SKM-1 treated with dmso at 0.1 percent for 144 hours (cell line): Measurements from ENCODE around the gene KLHL26.

ENCODE experiments used
- DNase-seq: peaks from one replicate; lab custom pipeline; 2025; ENCODE audit not compliant: unreplicated experiment; lab: John Stamatoyannopoulos, UW

The KLHL26 gene

DNA sequence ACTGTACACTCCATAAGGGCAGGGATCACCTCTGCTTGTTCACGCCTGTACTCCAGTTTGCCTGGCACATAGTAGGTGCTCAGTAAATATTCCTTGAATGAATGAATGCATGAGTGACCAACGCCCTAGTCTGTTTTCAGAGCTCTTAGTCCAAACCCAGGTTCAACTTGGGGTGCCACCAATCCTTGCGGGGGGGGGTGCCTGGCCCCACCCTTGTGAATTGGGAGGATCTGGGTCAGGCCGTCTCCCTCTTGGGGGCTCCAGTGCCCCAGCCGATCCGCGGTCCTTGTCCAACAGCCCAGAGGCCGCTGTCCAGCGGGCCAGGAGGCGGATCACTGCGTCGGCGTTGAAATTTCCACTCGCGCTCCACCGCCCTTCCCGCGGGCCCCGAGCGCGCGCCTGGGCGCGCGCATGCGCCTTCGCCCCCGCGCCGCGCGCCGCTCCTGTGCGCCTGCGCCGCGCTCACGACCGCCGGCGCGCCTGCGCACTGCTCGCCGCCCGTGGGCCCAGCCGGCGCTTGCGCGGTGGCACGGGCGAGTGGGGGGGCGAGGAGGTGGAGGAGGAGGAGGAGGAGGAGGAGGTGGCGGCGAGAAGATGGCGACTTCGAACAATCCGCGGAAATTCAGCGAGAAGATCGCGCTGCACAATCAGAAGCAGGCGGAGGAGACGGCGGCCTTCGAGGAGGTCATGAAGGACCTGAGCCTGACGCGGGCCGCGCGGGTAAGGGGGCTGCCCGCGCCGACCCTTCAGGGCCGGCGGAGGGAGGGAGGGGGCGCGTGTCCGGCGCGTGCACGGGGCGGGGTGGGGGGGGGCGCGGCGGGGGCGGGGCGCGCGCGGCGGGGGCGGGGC lies 46.5 kb downstream of the KLHL26 start, which contains the start of gene CRTC1:
Gene CRTC1, plus strand, starts transcription at position 572 of the 849 bp plus-strand sequence. Its CDS starts 23 bp downstream, at position 595.
- peak; percentile 81 for DNase-seq

GRCh38 chr19:18683958-18684641 lies 47.3 kb downstream of the KLHL26 start:
- no peak for DNase-seq

- DNase-seq, result no peak
Observed at GRCh38 chr19:18684642-18684993, 47.8 kb downstream of the KLHL26 start.

GRCh38 chr19:18685597-18686190 lies 48.9 kb downstream of the KLHL26 start:
- no peak for DNase-seq

DNA sequence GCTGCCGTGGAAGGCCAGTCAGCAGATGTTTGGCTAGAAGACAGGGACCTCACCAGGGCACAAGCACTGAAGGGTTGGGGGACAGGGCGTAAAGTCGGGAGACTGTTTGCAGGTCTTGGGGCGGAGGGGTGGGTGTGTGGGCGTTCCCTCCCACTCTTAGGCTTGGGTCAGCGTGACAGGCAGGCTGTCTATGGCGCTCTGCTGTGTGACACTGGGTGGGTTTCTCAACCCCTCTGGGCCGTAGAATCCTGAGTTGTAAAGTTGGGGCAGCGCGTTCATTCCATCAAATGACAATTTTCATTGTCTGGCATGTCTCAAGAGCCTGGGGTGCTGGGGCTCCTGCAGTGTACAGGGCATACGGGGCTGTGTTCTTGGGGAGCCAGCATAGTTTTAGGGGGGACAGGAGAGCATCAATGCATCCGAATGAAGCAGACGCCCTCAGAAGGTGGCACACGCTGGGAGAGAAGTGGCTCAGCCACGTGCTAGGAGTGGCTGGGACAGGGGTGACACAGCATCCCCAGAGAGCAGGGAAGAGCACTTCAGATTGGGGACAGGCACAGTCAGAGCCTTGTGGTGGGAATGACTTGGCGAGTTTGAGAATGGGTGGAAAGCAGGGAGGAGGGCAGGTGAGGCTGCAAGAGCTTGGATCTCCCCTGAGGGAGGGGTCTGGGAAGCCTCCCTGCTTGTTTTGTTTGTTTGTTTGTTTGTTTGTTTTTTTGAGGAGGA lies 51.1 kb downstream of the KLHL26 start:
- DNase-seq, result no peak

GRCh38 chr19:18696023-18696422 lies 59.2 kb downstream of the KLHL26 start:
- no peak for DNase-seq

DNA sequence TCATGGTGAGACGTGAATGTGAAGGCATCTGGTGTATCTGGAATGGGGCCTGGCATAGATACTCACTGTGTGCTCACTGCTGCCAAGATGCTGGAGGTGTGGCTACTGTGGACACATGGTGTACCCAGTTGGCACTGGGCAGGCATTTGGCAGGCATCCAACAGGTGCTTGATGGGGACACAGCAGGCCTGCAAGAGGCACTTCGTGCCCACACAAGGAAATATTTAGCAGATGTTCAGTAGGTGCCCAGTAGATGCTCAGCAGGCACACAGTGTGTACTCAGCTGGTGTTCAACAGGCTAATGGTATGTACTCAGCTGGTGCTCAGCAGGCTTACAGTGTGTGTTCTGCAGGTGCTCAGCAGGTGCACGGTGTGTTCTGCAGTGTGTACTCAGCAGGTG lies 60.9 kb downstream of the KLHL26 start:
- DNase-seq, result no peak

GRCh38 chr19:18698321-18699167 lies 61.7 kb downstream of the KLHL26 start:
- DNase-seq, result no peak

DNA sequence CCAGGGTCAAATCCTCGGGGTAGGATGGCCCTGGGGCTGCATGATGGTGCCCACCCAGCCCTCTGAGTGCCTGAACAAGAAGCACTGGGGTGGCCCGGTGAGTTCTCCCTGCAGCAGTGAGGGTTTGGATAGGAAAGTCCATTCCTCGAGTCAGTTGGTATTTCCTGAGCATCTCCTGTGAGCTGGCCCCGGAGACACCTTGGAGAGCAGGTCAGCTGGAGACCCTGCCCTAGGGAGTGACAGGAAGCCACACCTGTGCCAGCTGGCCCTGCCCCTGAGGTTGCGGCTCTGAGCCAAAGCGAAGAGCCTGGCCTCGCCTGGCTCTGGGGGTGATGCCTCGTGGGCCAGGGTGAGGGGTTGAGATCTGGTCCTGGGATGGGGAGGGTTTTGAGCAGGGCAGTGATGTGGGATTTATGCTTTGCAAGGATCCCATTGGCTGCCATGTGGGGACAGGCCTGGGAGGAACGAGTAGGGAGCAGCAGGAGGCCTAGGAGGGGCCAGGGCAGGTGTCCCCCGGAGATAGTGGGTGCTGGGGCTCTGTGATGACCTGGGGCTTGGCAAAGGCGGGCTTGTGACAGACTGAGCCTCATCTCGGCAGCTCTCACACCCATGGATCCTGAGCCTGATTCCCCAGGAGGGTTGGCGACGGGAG lies 62.7 kb downstream of the KLHL26 start:
- no peak for DNase-seq

DNA sequence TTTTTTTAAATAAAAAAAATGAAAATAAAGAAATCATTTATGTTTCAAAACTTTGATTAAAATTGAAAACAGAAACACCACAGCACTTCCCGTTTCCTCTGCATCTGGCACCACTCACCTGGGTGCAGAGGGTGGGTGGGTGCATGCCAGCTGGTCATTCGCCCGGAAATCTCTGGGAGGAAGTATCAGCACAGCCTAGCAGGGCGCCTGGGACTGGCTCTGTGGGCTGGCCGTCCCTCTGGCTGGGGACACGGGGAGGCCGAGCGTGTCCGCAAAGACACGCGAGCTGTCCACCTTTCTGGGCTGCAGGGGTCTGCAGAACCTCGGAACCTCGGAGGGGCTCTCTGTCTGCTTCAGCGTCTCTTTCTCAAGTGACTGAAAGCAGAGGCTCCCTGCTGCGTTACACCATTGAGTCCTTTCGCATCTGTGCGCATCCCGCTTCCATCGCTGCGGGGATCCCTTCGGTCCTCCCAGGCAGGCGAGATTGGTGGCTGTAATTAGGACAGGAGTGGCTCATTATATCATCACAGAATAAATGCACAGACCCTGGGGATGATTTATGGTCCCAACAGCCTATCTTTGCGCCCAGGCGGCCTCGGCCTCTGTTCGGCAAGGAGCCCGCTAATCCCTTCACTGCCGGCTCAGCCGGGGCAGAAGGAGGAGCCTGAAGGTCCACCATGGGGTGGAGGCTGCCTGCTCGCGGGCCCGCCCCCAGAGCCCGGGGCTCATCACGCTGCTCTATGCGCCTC lies 63.8 kb downstream of the KLHL26 start:
- DNase-seq, result no peak

DNA sequence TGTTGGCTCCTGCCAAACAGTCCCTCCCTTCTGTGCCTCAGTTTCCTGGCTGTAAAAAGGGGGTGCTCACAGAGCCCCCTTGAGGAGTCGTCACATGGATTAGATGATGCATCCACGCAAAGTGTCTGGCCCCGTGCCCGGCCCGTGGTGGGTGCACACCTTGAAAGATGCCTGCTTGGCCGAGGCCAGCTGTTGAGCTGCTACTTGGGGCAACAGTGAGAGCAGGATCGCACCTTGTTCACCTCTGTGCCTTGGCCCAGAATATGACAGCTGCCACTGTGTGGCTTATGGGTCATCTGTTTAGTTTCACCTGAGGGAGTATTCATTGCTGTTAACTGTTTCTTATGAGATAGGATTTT lies 64.4 kb downstream of the KLHL26 start:
- no peak for DNase-seq

GRCh38 chr19:18704054-18704453 lies 67.2 kb downstream of the KLHL26 start:
- DNase-seq, result no peak

- DNase-seq, result no peak
Observed at GRCh38 chr19:18704971-18705370, 68.1 kb downstream of the KLHL26 start.

- no peak for DNase-seq
Observed at GRCh38 chr19:18708452-18709231, 71.8 kb downstream of the KLHL26 start.

- DNase-seq, result no peak
Observed at GRCh38 chr19:18709546-18709945, 72.7 kb downstream of the KLHL26 start.

DNA sequence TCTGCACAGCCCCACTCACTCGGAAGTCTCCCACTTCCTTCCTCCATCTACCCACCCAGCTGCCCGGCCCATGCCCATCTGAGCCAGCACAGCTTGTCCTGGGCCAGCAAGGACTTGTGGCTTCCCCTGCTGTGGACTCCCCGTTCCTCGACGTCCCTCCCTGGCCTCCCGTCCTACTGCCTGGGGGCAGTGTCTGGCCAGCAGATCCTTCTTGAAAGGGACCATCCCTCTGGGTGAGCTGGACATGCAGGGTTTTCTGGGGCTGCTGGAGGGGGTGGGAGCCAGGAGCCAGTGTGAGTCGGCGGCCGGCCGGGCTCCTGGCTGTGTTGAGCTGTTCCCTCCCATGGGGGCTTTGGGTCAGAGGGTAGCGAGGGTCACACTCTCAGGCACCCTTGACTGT lies 73.4 kb downstream of the KLHL26 start:
- no peak for DNase-seq

- no peak for DNase-seq
Observed at GRCh38 chr19:18710996-18711751, 74.3 kb downstream of the KLHL26 start.

GRCh38 chr19:18711893-18712292 lies 75.1 kb downstream of the KLHL26 start:
- no peak for DNase-seq
